ENCODE measurements around the gene NRP2.

DNA sequence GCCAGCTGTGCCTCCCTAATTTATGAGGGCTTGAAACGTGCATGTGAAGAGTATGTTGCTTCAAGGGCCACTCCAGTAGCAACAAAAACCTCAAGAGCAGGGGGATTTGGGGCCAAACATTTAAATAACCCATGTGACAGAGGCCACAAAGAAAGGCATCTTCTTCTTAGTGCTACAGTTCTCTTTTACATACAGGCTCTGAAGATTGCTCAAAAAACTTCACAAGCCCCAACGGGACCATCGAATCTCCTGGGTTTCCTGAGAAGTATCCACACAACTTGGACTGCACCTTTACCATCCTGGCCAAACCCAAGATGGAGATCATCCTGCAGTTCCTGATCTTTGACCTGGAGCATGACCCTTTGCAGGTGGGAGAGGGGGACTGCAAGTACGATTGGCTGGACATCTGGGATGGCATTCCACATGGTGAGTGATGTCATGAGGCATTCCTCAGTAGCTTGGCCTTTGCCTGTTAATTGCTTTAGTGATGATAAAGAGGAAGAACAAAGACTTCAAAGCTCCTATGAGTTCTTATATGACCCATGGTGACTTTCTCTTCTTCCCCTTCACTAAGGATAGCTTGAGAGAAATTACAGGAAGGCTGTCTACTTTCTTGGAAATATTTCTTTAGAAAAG, 40.1 kb downstream of the NRP2 start:
- TF ChIP-seq, protein P1, sequence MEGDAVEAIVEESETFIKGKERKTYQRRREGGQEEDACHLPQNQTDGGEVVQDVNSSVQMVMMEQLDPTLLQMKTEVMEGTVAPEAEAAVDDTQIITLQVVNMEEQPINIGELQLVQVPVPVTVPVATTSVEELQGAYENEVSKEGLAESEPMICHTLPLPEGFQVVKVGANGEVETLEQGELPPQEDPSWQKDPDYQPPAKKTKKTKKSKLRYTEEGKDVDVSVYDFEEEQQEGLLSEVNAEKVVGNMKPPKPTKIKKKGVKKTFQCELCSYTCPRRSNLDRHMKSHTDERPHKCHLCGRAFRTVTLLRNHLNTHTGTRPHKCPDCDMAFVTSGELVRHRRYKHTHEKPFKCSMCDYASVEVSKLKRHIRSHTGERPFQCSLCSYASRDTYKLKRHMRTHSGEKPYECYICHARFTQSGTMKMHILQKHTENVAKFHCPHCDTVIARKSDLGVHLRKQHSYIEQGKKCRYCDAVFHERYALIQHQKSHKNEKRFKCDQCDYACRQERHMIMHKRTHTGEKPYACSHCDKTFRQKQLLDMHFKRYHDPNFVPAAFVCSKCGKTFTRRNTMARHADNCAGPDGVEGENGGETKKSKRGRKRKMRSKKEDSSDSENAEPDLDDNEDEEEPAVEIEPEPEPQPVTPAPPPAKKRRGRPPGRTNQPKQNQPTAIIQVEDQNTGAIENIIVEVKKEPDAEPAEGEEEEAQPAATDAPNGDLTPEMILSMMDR (conservative IDR thresholded peaks at IDR 0.05; ENCODE audit: low read depth, low read length) = no peak
- TF ChIP-seq EZH2 (IDR thresholded peaks at IDR 0.05; ENCODE audit: low read length, unreplicated experiment) = no peak
- no peak for TF ChIP-seq EZH2phosphoT487 (IDR thresholded peaks at IDR 0.05; ENCODE audit: borderline replicate concordance, low read length)
